HG03432 (cell line): ENCODE measurements around the gene AMOTL1.

Source experiments
- ATAC-seq: cut with Tn5 transposase; IDR thresholded peaks from one replicate; pipeline ENCODE4 v1.9.1; 2021; ENCODE audit warnings: mild to moderate bottlenecking, moderate library complexity; ENCODE audit not compliant: unreplicated experiment

The AMOTL1 gene

DNA sequence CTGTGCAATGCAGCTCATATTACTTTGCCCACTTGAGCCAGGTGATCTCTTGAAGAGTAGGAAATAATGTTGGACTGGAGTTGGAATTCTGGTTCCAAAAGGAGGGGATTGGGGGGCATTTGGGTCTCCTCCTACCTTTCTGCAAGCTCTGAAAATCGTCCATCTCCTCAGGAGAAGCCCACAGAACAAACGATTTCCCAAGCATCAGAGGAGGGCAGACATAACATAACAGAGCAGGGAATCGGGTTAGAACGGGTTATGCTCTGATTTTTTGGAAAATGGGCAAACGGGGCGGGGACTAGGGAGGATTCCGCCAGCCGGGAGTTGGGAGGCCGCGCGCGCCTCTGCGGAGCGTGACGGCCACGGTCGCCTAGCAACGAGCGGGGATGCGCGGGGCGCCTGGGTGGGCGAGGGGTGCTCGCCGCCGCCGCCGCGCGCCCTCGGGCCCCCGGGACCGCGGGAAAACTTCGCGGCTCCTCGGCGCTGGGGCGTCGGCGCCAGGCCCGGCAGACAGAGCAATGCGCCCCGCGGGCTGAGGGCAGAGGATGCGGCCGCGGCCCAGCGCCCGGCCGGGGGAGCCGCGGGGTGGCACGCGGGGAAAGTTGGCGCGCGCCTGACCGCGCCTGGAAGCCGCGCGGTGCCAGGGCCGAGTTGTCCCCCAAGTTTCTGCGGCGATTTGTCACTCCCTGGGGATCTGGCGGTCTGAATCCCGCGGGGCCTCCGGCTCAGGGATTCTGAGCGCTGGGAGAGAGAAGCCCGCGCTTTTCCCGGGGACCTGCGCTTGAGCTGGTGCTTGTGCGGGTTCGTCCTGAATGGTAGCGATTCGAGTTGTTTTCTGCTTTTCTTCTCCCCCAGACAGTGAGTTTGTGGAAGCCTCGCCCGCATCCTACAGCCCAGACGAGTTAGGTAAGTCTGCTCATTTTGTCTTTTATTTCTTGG, 27.8 kb upstream of the AMOTL1 start:
- ATAC-seq = peak; percentile 47

DNA sequence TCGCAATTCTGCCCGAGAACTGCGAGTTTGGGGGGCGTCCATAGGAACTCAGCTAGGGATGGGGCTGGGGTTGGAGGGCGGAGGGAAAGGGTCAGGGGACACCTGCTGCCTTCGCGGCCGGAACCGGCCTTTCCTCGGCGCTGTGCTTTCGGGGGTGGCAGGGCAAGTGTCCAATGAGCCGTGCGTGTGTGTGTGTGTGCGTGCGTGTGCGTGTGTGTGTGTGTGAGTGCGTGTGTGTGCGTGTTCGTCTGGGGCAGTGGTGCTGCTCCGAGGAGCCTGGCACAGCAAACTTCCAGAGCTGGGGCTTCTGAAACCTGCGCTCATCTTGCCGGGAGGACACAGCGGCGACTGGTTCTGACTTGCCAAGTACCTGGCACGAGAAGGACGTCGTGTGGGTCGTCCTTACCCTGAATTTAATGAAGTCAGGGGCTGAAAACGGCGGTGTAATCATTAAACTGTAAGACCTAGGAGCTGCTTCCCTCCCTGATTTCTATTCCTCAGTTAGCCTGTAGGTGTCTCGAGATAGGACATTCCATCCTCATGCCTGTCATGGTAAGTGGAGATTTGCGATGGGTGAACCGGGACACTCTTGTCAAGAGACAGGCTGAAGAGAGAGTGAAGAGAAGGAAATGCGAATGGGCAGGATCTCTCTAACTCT, 27.0 kb upstream of the AMOTL1 start:
- ATAC-seq = peak; percentile 54

DNA sequence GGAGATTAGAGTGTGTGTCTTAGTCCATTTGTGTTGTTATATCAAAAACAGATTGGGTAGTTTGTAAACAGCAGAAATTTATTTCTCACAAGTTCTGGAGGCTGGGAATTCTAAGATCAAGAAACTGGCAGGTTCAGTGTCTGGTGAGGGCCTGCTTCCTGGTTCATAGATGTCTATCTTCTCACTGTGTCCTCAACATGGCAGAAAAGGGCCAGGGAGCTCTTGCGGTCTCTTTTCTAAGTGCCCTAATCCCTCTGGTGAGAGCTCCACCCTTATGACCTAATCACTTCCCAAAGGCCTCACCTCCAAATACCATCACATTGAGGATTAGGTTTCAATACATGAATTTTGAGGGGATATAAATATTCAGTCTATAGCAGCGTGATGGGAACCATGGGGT, 25.5 kb upstream of the AMOTL1 start:
- no peak for ATAC-seq

DNA sequence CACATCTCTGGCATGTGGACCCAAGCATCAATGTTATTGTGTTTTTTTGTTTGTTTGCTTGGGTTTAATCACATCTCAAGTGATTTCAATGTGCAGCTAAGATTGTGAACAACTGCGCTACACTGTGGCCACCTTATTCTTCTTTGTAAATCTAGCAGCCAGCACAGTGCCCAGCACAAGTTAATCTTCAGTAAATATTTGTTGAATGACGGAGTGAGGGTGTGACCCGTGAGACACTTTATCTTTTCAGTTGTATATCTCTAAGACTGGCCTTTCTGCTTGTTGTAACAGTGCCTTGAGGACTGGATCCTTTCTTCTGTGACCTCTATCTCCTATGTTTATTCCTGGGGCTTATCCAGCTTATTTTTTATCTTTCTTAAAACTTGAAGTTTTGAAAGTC, 21.4 kb upstream of the AMOTL1 start:
- no peak for ATAC-seq

DNA sequence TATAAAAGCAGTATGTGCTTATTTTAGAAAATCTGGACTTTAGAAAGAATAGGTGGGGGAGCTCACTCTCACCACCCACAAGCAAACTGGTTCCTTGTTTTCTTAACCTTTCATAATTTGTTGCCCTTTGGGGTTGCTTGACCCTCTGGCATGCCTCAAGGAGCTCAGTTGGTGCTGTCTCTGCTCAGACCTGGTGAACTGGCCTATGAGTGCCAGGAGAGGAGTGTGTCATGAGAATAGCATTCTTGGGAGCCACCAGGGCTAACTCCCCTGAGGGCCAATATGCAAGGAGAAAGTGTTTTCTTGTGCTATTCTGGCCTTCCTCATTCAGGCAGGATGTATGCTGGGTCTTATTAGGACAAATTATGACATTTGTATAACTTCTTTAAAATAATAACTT, 21.0 kb upstream of the AMOTL1 start:
- no peak for ATAC-seq

DNA sequence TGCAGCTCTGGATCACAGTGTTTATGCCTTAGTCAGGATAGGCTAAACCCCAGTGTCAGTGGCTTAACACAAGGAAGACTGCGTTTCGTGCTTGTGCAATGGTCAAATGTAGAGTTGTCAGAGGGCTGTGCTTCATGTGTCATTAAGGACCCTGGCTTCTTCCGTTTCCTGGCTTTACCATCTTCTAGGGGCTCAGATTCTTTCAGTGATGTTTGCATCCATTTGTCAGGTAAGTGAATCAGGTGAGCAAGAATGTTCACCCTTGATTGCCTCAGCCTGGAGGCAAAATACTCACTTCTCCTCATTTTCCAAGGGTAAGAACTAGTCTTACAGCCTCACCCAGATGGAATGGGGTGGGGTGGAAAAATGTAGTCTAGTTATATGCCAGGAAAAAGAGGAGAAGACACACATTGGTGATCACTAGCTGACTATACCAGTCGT, 20.5 kb upstream of the AMOTL1 start:
- ATAC-seq = no peak

DNA sequence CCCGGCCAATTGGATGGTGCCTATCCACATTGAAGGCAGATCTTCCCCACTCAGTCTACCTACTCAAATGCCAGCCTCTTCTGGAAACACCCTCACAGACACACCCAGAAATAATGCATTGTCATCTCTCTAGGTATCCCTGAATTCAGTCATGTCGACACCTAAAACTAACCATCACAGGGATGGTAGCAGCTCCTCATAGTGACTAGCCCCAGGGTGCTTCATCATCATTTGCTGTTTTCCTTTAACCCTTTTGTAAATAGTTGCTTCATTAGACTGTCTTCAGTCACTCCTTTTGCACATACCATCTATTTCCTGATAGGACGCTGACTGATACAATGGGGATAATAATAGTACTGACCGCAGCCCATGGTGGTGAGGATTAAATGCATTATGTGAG, 18.8 kb upstream of the AMOTL1 start:
- ATAC-seq = no peak

DNA sequence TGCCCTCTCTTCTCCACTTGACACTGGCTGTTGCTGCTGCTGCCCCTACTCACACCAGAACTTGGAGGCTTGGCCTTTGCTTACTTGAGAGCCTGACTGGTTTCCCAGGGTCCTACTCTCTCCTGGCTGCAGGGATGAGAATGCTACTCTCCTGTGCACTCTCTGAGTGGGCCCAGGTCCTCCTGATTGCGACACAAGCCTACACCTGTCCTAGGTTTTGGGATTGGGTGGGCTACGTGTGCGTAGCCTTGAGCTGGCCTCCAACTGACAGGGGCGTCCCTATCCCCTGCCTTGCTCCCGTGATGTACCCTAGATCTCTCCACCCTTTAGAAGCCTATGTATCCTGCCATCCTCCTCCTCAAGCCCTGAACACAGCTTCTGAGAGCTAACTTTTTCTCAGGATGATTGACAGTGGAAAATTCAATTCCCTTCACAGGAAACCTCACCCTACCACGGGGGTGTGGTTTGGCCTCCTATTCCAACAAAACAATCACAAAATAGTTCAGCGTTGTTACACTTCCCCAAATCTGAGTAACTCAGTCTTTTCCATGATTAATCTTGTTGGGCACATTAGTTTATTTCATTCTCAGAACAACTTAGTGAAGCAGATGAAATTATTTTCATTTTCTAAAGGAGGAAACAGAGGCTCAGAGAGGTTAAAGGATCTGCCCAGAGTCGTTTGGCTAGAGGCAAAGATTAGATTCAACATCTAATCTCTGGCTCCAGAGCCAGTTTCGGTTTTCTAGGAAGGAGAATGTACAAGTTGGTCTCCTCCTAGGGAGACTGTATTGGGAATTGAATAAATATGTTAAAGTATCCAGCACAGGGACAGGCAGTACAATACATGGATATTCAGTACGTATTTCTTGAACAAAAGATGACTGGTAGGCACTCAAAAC, 17.6 kb upstream of the AMOTL1 start:
- no peak for ATAC-seq

DNA sequence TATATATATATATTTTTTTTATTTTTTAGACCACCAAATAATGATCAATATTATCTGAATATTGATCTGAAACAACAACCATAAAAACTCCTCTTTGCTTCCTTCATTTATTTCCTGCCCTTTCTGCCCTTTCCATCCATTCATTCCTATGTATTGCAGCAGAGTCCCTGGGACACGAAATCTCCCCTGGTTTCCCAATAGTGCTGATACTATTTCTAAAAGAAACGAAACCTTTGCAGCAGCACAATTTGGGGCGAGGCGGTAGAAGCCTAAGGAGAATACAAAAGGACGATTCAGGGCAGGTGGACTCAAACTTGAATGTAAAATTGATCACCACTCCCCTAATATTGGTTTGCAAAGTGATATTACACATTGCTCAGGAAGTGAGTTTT, 16.9 kb upstream of the AMOTL1 start:
- no peak for ATAC-seq

DNA sequence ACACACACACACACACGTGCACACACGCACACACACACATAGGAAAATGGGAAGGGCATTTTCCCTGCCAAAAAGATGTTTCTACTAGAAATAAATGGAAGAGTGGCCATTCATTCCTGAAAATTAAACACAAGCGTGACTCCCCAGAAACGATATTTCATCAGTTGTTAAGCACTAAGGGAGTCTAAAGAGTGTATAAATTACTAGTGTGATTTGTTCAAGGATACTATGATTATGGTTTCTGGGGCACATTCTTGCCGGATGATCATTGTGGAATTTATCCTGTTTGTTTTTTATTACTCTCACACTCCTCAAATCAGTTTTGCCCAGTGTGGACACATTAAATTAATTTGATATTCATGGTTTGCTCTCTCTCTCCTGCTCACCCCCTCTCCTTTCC, 16.4 kb upstream of the AMOTL1 start:
- no peak for ATAC-seq

DNA sequence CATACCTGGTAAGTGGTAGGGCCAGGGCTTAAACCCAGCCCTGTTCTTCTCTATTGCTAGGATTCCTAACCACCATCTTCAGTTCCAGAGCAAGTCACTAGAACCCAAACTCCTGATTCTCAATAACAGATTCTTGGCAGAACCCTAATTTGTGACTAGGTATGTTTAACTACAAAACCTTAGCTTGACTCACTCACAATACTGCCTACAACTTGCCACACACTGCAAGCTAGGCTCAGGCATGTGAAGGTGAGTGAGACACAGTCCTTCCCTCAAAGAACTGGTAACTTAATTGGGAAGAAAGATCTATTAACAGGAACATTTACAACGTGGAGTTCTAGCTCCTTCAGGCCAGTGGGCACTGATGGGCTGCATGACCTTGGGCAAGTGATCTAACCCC, 14.5 kb upstream of the AMOTL1 start:
- ATAC-seq = no peak

DNA sequence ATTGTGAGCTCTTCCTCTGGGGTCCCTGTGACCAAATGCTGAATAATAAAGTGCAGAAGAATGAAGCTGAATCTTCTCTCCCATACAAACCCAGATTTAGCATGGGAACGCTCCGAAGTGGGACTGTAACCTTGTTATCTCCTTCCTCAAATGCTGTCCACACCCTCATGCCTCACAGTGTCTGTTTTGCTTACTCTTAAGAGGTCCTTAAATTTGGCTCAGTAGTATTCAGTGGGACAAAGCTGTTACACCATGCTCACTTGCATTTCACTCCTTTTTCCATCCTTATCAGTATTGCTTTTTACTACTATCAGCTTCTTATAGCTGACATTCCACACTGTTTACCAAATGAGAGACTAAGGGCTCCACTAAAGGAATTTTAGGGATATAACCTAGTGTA, 13.8 kb upstream of the AMOTL1 start:
- no peak for ATAC-seq

DNA sequence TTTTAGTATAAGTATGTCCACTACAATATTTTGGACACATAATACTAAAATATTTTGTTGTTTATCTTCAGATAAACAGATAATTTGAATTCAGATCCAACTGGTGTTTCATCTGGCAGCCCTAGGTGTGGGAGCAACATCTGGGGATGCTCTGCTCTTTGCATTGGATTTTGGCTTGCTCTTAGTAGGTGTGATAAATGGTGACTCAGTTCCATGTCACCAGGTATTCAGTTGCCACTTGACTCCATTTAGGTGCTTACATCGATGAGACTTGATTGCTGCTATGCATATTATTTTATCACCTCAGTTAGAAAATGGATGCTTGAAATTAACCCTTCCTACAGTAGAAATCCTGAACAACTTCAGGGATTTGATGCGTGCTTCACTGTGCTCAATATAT, 13.3 kb upstream of the AMOTL1 start:
- ATAC-seq = no peak

DNA sequence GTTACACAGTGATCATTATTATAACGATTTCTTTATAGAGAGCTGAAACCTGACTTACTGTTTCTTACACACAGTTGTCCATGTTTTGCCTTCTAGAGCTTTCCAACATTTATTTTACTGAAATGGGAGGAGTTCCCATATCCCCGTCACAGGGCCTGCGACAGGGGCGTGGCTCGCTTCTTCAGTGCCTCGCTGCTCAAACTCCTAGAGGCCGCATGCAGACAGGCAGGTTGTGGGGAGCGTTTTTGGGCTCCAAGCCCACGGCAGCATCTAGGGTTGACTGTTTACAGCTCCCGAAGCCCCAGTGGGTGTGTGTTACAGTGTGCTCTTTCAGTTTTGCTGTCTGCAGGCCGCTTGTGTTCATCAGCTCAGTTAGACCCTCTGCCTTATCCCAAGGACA, 12.7 kb upstream of the AMOTL1 start:
- no peak for ATAC-seq

DNA sequence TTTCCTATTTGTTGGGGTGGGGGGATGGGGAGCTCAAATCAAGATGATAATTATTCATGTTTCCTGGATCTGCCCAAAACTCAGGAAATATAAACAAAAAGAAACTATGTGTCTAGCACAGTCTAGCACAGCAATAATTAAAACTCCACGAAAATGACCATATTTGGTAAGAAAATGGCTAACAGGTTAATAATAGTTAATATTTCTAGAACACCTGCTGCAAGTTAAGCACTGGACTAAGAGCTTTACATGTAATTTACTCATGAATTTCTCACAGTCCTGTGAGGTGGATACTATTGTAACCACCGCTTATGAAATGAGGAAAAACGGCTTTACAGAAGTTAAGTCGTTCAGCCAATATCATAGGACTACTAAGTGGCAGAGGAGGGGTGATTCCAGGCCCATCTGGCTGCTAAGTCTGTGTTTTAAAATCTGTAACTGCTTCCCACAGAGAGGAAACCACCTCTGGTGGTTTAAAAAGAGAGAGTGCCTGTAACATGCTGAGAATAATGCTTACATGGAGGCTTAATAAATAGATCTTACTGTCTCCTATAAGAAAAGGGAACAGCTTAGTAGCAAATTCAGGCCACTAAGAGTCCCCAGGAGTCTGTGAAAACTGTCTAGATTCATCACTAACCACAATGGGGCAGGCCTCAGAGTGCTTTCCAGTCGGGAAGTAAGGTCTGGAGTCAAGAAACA, 11.0 kb upstream of the AMOTL1 start:
- peak; percentile 67 for ATAC-seq

DNA sequence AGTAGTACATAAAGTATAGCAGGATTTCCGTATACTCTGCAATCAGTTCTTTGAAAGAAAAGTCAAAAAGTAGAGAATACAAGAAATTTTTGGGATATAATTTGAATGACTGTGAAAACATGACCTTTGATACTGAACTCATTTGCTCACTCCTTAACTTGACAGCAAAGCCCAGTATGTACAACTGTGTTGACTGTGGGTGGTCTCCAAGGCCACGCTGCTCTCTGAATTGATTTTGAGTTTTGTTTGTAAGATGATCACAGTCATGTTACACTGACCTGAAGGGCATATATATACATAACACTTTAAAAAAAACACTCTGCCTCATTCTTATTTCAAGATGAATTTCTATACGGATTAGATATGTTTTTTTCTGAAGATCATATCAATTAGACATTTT, 9.5 kb upstream of the AMOTL1 start:
- no peak for ATAC-seq

DNA sequence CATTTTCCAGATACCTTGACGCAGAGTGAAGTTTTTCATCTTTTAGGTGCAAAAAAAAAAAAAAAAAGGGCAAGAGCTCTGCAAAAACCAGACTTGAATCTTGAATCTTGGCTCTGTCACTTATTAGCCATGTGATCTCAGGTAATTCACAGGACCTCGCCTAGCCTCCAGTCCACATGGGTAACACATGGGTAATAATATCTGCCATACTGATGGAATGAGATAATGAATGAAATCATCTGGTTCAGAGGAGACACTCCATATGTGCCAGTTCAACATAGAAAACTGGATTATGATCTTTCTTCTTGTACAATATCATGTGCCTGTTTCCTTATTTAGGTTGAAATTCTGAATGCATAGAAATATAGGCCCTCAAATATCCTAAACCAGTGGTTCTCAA, 8.6 kb upstream of the AMOTL1 start:
- no peak for ATAC-seq

DNA sequence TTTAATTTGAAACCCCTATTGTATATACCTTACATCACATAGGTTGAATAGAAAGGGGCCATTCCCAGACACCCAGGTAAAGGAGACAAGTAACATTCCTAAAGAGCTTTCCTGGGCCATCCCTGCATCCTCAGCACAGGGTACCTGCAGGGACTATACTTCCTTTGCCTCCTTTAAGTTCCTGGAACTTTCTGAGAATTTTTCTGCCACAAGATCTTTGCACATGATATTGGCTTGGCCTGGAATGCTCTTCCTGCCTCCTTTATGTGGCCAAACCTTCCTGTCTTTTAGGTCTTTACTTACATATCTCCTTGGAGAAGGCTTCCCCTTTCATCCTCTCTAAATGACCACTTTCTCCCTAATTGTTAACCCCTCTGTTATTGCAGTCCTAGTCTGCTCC, 7.9 kb upstream of the AMOTL1 start:
- ATAC-seq = no peak

DNA sequence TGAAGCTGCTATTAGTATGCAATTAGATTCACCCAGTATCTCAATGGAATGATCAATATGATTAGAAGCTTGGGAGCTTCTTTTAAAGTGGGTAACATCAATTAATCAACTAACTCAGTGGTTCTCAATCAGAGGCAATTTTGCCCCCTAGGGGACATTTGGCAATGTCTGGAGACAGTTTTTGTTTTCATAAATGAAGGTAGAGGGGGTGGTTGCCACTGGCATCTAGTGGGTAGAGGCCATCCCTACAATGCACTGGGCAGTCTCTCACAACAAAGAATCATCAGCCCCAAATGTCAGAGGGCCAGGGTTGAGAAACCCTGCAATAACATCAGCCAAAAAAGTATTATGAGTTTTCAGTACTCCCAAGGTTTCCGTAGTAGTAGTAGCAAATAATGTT, 5.9 kb upstream of the AMOTL1 start:
- ATAC-seq = no peak

DNA sequence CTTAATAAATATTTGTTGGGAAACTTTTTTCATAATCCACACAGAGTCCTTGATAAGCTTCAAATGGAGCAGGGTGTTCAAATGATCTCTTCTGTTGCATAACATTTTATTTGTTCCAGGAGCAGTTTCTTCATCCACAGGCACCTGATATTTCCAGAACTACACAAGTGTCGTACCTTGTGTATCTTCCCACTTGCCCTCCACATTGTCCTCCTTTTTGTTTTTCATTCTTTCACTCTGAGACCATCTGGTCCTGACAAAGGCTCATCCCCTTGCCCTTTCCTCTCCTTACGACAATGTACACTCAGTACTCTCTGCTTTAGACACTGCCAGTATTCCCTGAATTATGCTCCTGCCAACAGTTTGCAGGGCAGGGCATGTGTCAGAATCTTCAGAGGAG, 5.2 kb upstream of the AMOTL1 start:
- no peak for ATAC-seq

DNA sequence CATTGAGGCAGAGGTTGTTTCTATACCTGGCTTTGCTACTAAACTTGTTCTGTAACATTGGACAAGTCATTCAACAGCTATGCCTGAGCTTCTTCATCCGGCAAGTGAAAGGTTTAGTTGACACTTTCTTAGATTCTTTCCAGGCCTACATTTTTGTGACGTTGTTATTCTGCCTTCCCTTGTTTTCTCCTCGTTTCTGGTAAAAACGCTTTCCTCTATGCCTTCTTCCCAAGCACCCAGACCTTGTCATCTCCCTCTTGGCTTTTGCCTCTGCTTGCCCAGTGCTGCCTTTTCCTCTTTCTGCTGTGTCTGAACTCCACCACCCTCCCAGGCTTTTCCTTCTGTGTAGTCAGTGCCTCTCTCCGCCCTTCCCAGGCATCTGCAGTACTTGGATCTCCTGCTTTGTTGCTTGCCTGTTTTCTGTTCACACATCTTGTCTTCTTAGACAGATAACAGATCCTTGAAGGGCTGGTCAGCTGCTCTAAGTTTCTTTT, 1.4 kb upstream of the AMOTL1 start:
- ATAC-seq = no peak
